Sigmoid colon (tissue), 7 donors: ENCODE data around the gene CLK4. TPM values are rescaled to one million over a fixed set of nuclear protein-coding genes. Genes with fewer than 3 reads are reported as not detected.

ENCODE experiments used
- DNase-seq: peaks from one replicate; pipeline ENCODE4 v3.0.0-alpha.2; 2019
- H3K27ac ChIP-seq, 4 donors: fragments of 200-600 bp; sonication (generic); one replicate each; pipeline ENCODE4 v1.5.1; 2016 to 2019; ENCODE audit warnings: mild to moderate bottlenecking in 1 of 4
- H3K27me3 ChIP-seq, 3 donors: fragments of 200-600 bp; sonication (generic); one replicate each; pipeline ENCODE4 v1.5.1; 2019; ENCODE audit warnings: mild to moderate bottlenecking in 1 of 3
- H3K36me3 ChIP-seq, 4 donors: fragments of 200-600 bp; sonication (generic); one replicate each; pipeline ENCODE4 v1.5.1; 2016 to 2019
- H3K4me1 ChIP-seq, 4 donors: fragments of 200-600 bp; sonication (generic); one replicate each; pipeline ENCODE4 v1.5.1; 2017 to 2019
- H3K4me3 ChIP-seq, 4 donors: fragments of 200-600 bp; sonication (generic); one replicate each; pipeline ENCODE4 v1.5.1; 2017 to 2019; ENCODE audit warnings: mild to moderate bottlenecking in 2 of 4, moderate library complexity in 1 of 4
- H3K9me3 ChIP-seq, 4 donors: fragments of 200-600 bp in 3 of 4; sonication (generic) in 3 of 4; one replicate each; pipeline versions ENCODE4 v1.5.1 to v1.6.1; 2013 to 2019
- CTCF ChIP-seq, 4 experiments: fragments of 450-650 bp in 3 of 4; fragments of 200-600 bp in 1 of 4; IDR thresholded peaks; one replicate each; pipeline ENCODE4 v1.5.1; 2016 to 2019; ENCODE audit warnings: antibody characterized with exemption in 4 of 4, mild to moderate bottlenecking in 3 of 4, moderate library complexity in 2 of 4
- EP300 ChIP-seq, 4 donors: sonication (generic); formaldehyde crosslinking; IDR thresholded peaks; one replicate each; pipeline ENCODE4 v1.6.1; 2017; ENCODE audit warnings: antibody characterized with exemption in 4 of 4
- POLR2A ChIP-seq, 2 donors: fragments of 450-650 bp; IDR thresholded peaks; one replicate each; pipeline ENCODE4 v1.6.1; 2016; ENCODE audit warnings: antibody characterized with exemption in 2 of 2, mild to moderate bottlenecking in 2 of 2, moderate library complexity in 2 of 2
- POLR2AphosphoS5 ChIP-seq, 4 donors: sonication (generic); formaldehyde crosslinking; IDR thresholded peaks; one replicate each; pipeline ENCODE4 v1.6.1; 2017; ENCODE audit warnings: antibody characterized with exemption in 4 of 4
- WGBS, 2 donors: extraction: QIAGEN DNeasy Blood & Tissue Kit; methylation state at CpG; one replicate each; pipeline ENCODE4 v1.1.7; 2013; 5-methylcytosine and 5-hydroxymethylcytosine counted together
- intact Hi-C: fragments of 100-400 bp; cut with DNase I; formaldehyde crosslinking; loops from one replicate; pipeline ENCODE4 v1.15.1; 2023
- polyA plus RNA-seq, 3 donors: library from polyadenylated mRNA; stranded (reverse); fragments of 200-250 nt; gene quantifications; one replicate each; pipeline ENCODE4 v1.2.3, GENCODE V29; 2013
- total RNA-seq, 4 donors: library from RNA; depleted of rRNA; stranded (reverse); fragments of >200 nt; gene quantifications; one replicate each; pipeline ENCODE4 v1.1.0, GENCODE V29; 2016
- donor health status: healthy with polysubstance abuse.
- donor health status: Bipolar disorder and iron deficiency.
- donor health status: healthy.

Gene CLK4
- total and polyA plus RNA-seq, 7 donors, result 5.3 to 51.8 (median 31.8) TPM

- H3K4me3 ChIP-seq, result no peak overlapping the region
- no peaks in the 10 kb centered on the region for H3K9me3 ChIP-seq
- no peak for DNase-seq
- intact Hi-C loops, result no loop called here
- no peak for TF ChIP-seq CTCF (IDR thresholded peaks at IDR 0.05)
- no peak for TF ChIP-seq POLR2A (IDR thresholded peaks at IDR 0.05)
- TF ChIP-seq POLR2AphosphoS5 (IDR thresholded peaks at IDR 0.05), result no peak
- no peak for TF ChIP-seq EP300 (IDR thresholded peaks at IDR 0.05)
- no peak overlapping the region for H3K27ac ChIP-seq
- H3K27me3 ChIP-seq, result no peaks in the 10 kb centered on the region
- H3K36me3 ChIP-seq, result no peaks in the 10 kb centered on the region
- WGBS, 2 donors, result 75 to 81% methylated on average over 9 of the region's 9 CpGs
- no peaks in the 10 kb centered on the region for H3K4me1 ChIP-seq
Measured at GRCh38 chr5:178641711-178642110, 14.9 kb upstream of the CLK4 start.

GRCh38 chr5:178640331-178641045 lies 13.6 kb upstream of the CLK4 start:
- H3K4me3 ChIP-seq, result no peak overlapping the region
- no peak overlapping the region for H3K27ac ChIP-seq
- intact Hi-C loops, result no loop called here
- WGBS, 2 donors, result 87 to 88% methylated on average over 13 of the region's 13 CpGs
- TF ChIP-seq POLR2A (IDR thresholded peaks at IDR 0.05) (no peak), EP300 (IDR thresholded peaks at IDR 0.05) (no peak), POLR2AphosphoS5 (IDR thresholded peaks at IDR 0.05) (no peak), CTCF (IDR thresholded peaks at IDR 0.05) (no peak)
- DNase-seq, result no peak
- no peaks in the 10 kb centered on the region for H3K36me3 ChIP-seq
- no peaks in the 10 kb centered on the region for H3K9me3 ChIP-seq
- no peaks in the 10 kb centered on the region for H3K4me1 ChIP-seq
- no peaks in the 10 kb centered on the region for H3K27me3 ChIP-seq

GRCh38 chr5:178637356-178638074 lies 10.7 kb upstream of the CLK4 start:
- no peak for DNase-seq
- WGBS, 2 donors, result 55 to 77% methylated on average over 9 of the region's 9 CpGs
- Histone ChIP-seq H3K27me3 (no peaks in the 10 kb centered on the region), H3K4me3 (no peak overlapping the region), H3K9me3 (no peaks in the 10 kb centered on the region), H3K36me3 (no peaks in the 10 kb centered on the region), H3K27ac (no peak overlapping the region), H3K4me1 (no peaks in the 10 kb centered on the region)
- TF ChIP-seq EP300 (IDR thresholded peaks at IDR 0.05) (no peak), CTCF (IDR thresholded peaks at IDR 0.05) (no peak), POLR2AphosphoS5 (IDR thresholded peaks at IDR 0.05) (no peak), POLR2A (IDR thresholded peaks at IDR 0.05) (no peak)
- intact Hi-C loops, result no loop called here

- H3K4me1 ChIP-seq, result no peaks in the 10 kb centered on the region
- TF ChIP-seq EP300 (IDR thresholded peaks at IDR 0.05), result no peak
- TF ChIP-seq CTCF (IDR thresholded peaks at IDR 0.05), result no peak
- TF ChIP-seq POLR2AphosphoS5 (IDR thresholded peaks at IDR 0.05), result no peak
- no peak for TF ChIP-seq POLR2A (IDR thresholded peaks at IDR 0.05)
- no peaks in the 10 kb centered on the region for H3K27me3 ChIP-seq
- no peak for DNase-seq
- WGBS, 2 donors, result 33 to 49% methylated on average over 4 of the region's 4 CpGs
- no peak overlapping the region for H3K27ac ChIP-seq
- no peaks in the 10 kb centered on the region for H3K36me3 ChIP-seq
- intact Hi-C loops, result no loop called here
- no peaks in the 10 kb centered on the region for H3K9me3 ChIP-seq
- no peak overlapping the region for H3K4me3 ChIP-seq
Measured at GRCh38 chr5:178632285-178632684, 5.4 kb upstream of the CLK4 start.
